H9 (cell line): ENCODE data around the gene INSYN2A. TPM values are rescaled to one million over a fixed set of nuclear protein-coding genes. Genes with fewer than 3 reads are reported as not detected.

Source experiments
- DNase-seq: peaks from one replicate; pipeline ENCODE4 v3.0.0-alpha.2; 2017
- H2AFZ ChIP-seq: one replicate; pipeline ENCODE4 v1.6.1; 2013; ENCODE audit warnings: mild to moderate bottlenecking, low read length, control low read depth, moderate library complexity
- H2AK5ac ChIP-seq: 2 replicates; pipeline ENCODE4 v1.6.1; 2013; ENCODE audit warnings: low read length, control low read depth, mixed read lengths; ENCODE audit not compliant: insufficient read length
- H2BK120ac ChIP-seq: one replicate; pipeline ENCODE4 v1.6.1; 2013; ENCODE audit warnings: low read depth, mild to moderate bottlenecking, low read length, control low read depth, inconsistent platforms; ENCODE audit not compliant: poor library complexity, severe bottlenecking
- H2BK12ac ChIP-seq: 2 replicates; pipeline ENCODE4 v1.6.1; 2013; ENCODE audit warnings: low read length, control low read depth, mixed read lengths, low read depth; ENCODE audit not compliant: insufficient read length
- H2BK15ac ChIP-seq: 2 replicates; pipeline ENCODE4 v1.6.1; 2013; ENCODE audit warnings: low read depth, low read length, control low read depth
- H2BK20ac ChIP-seq: one replicate; pipeline ENCODE4 v1.6.1; 2013; ENCODE audit warnings: low read depth, mild to moderate bottlenecking, low read length, control low read depth, inconsistent platforms; ENCODE audit not compliant: poor library complexity, severe bottlenecking
- H2BK5ac ChIP-seq: 2 replicates; pipeline ENCODE4 v1.6.1; 2013; ENCODE audit warnings: low read length, control low read depth, mixed read lengths; ENCODE audit not compliant: insufficient read length
- H3K14ac ChIP-seq: 2 replicates; pipeline ENCODE4 v1.6.1; 2013; ENCODE audit warnings: low read length, control low read depth; ENCODE audit not compliant: insufficient read depth
- H3K18ac ChIP-seq: 2 replicates; pipeline ENCODE4 v1.6.1; 2013; ENCODE audit warnings: low read depth, mild to moderate bottlenecking, mixed read lengths, low read length, control low read depth; ENCODE audit not compliant: insufficient read length
- H3K23ac ChIP-seq: 2 replicates; pipeline ENCODE4 v1.6.1; 2013; ENCODE audit warnings: low read length, control low read depth, mixed read lengths, low read depth; ENCODE audit not compliant: insufficient read length
- H3K23me2 ChIP-seq: 2 replicates; pipeline ENCODE4 v1.6.1; 2013; ENCODE audit warnings: low read depth, mild to moderate bottlenecking, mixed read lengths, low read length, control low read depth; ENCODE audit not compliant: insufficient read length, poor library complexity, severe bottlenecking
- H3K27ac ChIP-seq: 2 replicates; pipeline ENCODE4 v1.5.1; 2013; ENCODE audit warnings: low read length, control low read depth, mixed read lengths, low read depth; ENCODE audit not compliant: insufficient read length
- H3K27me3 ChIP-seq: 2 replicates; pipeline ENCODE4 v1.6.1; 2013; ENCODE audit warnings: low read length, control low read depth, inconsistent platforms; ENCODE audit not compliant: insufficient read depth
- H3K4ac ChIP-seq: 2 replicates; pipeline ENCODE4 v1.6.1; 2013; ENCODE audit warnings: low read depth, mild to moderate bottlenecking, control low read depth, inconsistent platforms, low read length, moderate library complexity
- H3K4me1 ChIP-seq: 2 replicates; pipeline ENCODE4 v1.6.1; 2013; ENCODE audit warnings: low read length, control low read depth, inconsistent platforms; ENCODE audit not compliant: insufficient read depth
- H3K4me2 ChIP-seq: 2 replicates; pipeline ENCODE4 v1.6.1; 2013; ENCODE audit warnings: low read length, control low read depth, mixed read lengths; ENCODE audit not compliant: insufficient read length, insufficient read depth
- H3K56ac ChIP-seq: 2 replicates; pipeline ENCODE4 v1.6.1; 2013; ENCODE audit warnings: low read depth, mild to moderate bottlenecking, mixed read lengths, low read length, control low read depth; ENCODE audit not compliant: insufficient read length
- H3K79me1 ChIP-seq: 2 replicates; pipeline ENCODE4 v1.6.1; 2013; ENCODE audit warnings: low read depth, mild to moderate bottlenecking, moderate library complexity, low read length, control low read depth, inconsistent platforms; ENCODE audit not compliant: insufficient read depth, poor library complexity, severe bottlenecking
- H3K79me2 ChIP-seq: 2 replicates; pipeline ENCODE4 v1.6.1; 2013; ENCODE audit warnings: low read length, control low read depth, inconsistent platforms; ENCODE audit not compliant: insufficient read depth
- H3K9ac ChIP-seq: 2 replicates; pipeline ENCODE4 v1.6.1; 2013; ENCODE audit warnings: low read length, control low read depth, mixed read lengths; ENCODE audit not compliant: insufficient read length; ENCODE audit errors: extremely low read depth
- H3K9me3 ChIP-seq: one replicate; pipeline ENCODE4 v1.6.1; 2013; ENCODE audit warnings: low read depth, low read length, inconsistent platforms; ENCODE audit not compliant: control insufficient read depth
- H3T11ph ChIP-seq: one replicate; pipeline ENCODE4 v1.6.1; 2013; ENCODE audit warnings: mild to moderate bottlenecking, low read length, control low read depth, inconsistent platforms
- H4K20me1 ChIP-seq: one replicate; pipeline ENCODE4 v1.6.1; 2013; ENCODE audit not compliant: control insufficient read depth, insufficient read length, insufficient read depth
- H4K5ac ChIP-seq: 2 replicates; pipeline ENCODE4 v1.6.1; 2013; ENCODE audit warnings: low read depth, mild to moderate bottlenecking, mixed read lengths, low read length, control low read depth; ENCODE audit not compliant: insufficient read length
- H4K8ac ChIP-seq: replicated peaks from 2 replicates; pipeline ENCODE4 v1.6.1; 2013; ENCODE audit warnings: low read length, control low read depth, mixed read lengths, low read depth; ENCODE audit not compliant: insufficient read length
- H4K91ac ChIP-seq: 2 replicates; pipeline ENCODE4 v1.6.1; 2013; ENCODE audit warnings: low read depth, mild to moderate bottlenecking, moderate library complexity, mixed read lengths, low read length, control low read depth; ENCODE audit not compliant: insufficient read length
- H3K27ac Mint-ChIP-seq, 3 experiments: 2 replicates in 2 of 3; 3 replicates in 1 of 3; pipeline ENCODE4 v1.8.0; 2020 to 2021; ENCODE audit warnings: mixed read lengths in 3 of 3, mild to moderate bottlenecking in 1 of 3, moderate library complexity in 1 of 3
- H3K27me3 Mint-ChIP-seq: 2 replicates; pipeline ENCODE4 v1.8.0; 2021; ENCODE audit warnings: low read depth, mild to moderate bottlenecking, moderate library complexity, mixed read lengths
- H3K36me3 Mint-ChIP-seq, 3 experiments: 2 replicates in 2 of 3; 3 replicates in 1 of 3; pipeline ENCODE4 v1.8.0; 2020 to 2021; ENCODE audit warnings: low read depth in 3 of 3, mixed read lengths in 3 of 3; ENCODE audit not compliant: insufficient read depth in 1 of 3
- H3K4me1 Mint-ChIP-seq, 2 experiments: 2 replicates each; pipeline ENCODE4 v1.8.0; 2020; ENCODE audit warnings: mixed read lengths in 2 of 2
- H3K4me3 Mint-ChIP-seq, 2 experiments: 2 replicates in 1 of 2; 3 replicates in 1 of 2; pipeline ENCODE4 v1.8.0; 2020 to 2021; ENCODE audit warnings: mild to moderate bottlenecking in 2 of 2, mixed read lengths in 2 of 2, moderate library complexity in 1 of 2
- H3K9me3 Mint-ChIP-seq, 2 experiments: 2 replicates in 1 of 2; 3 replicates in 1 of 2; pipeline ENCODE4 v1.8.0; 2020; ENCODE audit warnings: mild to moderate bottlenecking in 2 of 2, mixed read lengths in 2 of 2, moderate library complexity in 1 of 2
- CTCF ChIP-seq: fragments of 200-600 bp; sonication (generic); conservative IDR thresholded peaks from 3 replicates; pipeline ENCODE4 v1.8.0; 2021; ENCODE audit warnings: antibody characterized with exemption, mild to moderate bottlenecking
- WGBS: extraction: QIAGEN DNeasy Blood & Tissue Kit; methylation state at CpG from one replicate; pipeline ENCODE4 v1.1.7; 2013; ENCODE audit warnings: missing lambda C conversion rate, low lambda C conversion rate, mixed read lengths; ENCODE audit not compliant: insufficient read length; ENCODE audit errors: extremely low coverage; 5-methylcytosine and 5-hydroxymethylcytosine counted together
- total RNA-seq: library from RNA; stranded (reverse); gene quantifications from 2 replicates; pipeline ENCODE4 v1.2.1, GENCODE V29; 2021

The INSYN2A gene
- total RNA-seq, 1 experiment from 2014 or later: 0.09 TPM

GRCh38 chr10:127200646-127201045, 4.3 kb upstream of the INSYN2A start:
- Mint-ChIP-seq H3K27me3 (peaks cover 6% of the 10 kb centered on the region), H3K4me3 (no peak overlapping the region), H3K27ac (no peak overlapping the region), H3K4me1 (peaks cover 7 to 17% of the 10 kb centered on the region in 2 experiments; a peak in 3 of 4 replicates), H3K9me3 (no peaks in the 10 kb centered on the region), H3K36me3 (peaks cover 0 to 5% (median 0%) of the 10 kb centered on the region in 3 experiments; a peak in 2 of 7 replicates)
- H4K20me1 ChIP-seq: no peaks in the 10 kb centered on the region
- no peak overlapping the region for H4K5ac ChIP-seq
- H3K23ac ChIP-seq: no peak overlapping the region
- no peak overlapping the region for H2AFZ ChIP-seq
- H3K4ac ChIP-seq: no peak overlapping the region
- no peak overlapping the region for H2BK15ac ChIP-seq
- no peaks in the 10 kb centered on the region for H3K79me2 ChIP-seq
- no peaks in the 10 kb centered on the region for H3K79me1 ChIP-seq
- no peak overlapping the region for H2BK12ac ChIP-seq
- H2BK20ac ChIP-seq: no peak overlapping the region
- H3K27me3 ChIP-seq: no peaks in the 10 kb centered on the region; the same call in 1 of the 2 replicates
- peaks cover 10% of the 10 kb centered on the region for H3K23me2 ChIP-seq
- no peak overlapping the region for H3K14ac ChIP-seq
- H4K91ac ChIP-seq: no peak overlapping the region
- H3K9me3 ChIP-seq: no peaks in the 10 kb centered on the region
- no peak overlapping the region for H3T11ph ChIP-seq
- no peak overlapping the region for H2AK5ac ChIP-seq
- WGBS: no CpG with 5 or more reads among the region's 8 CpGs
- H3K9ac ChIP-seq: no peak overlapping the region
- no peak overlapping the region for H3K27ac ChIP-seq
- no peak for DNase-seq
- no peak overlapping the region for H2BK120ac ChIP-seq
- no peak overlapping the region for H3K4me2 ChIP-seq
- TF ChIP-seq CTCF: no peak
- H4K8ac ChIP-seq: no peak overlapping the region
- H3K18ac ChIP-seq: no peak overlapping the region
- peaks cover 2% of the 10 kb centered on the region; the same call in 1 of the 2 replicates for H3K4me1 ChIP-seq
- H2BK5ac ChIP-seq: no peak overlapping the region
- H3K56ac ChIP-seq: no peak overlapping the region
